ENCODE measurements around the gene FARSB.

Gene FARSB

DNA sequence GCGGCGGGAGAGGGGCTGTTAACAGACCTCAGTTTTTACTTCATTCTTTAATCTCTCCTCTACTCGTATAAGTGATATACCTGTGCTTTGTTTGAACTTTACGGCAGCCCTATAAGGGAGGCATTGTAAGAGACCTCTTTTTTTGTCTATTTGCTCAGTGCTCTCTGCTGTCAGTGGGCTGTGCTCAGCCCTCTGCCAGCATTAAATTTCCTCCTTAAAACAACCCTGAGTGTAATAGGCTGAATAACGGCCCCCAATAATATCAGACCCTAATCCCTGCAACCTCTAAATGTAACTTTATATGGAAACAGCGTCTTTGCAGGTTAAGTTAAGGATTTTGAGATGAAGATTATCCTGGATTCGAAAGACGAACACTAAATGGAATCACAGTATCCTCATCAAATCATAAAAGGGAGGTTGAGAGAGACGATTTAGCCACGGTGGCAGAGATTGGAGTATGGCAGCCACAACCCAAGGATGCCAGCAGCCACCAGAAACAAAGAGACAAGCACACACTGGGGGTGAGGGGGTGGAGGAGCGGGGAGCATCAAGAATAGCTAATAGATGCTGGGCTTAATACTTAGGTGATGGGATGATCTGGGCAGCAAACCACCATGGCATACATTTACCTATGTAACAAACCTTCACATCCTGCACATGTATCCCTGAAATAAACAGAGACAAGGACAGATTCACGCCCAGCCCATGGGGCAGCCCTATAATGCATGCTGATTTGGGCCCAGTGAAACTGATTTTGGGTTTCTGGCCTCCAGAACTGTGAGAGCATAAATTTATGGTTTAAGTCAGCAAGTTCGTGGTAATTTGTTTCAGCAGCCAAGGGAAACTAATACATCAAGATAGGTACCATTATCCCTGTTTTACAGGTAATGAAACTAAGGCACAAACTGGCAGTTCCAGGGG is 894 bp upstream of the FARSB start:
- DNase-seq = no peak

DNA sequence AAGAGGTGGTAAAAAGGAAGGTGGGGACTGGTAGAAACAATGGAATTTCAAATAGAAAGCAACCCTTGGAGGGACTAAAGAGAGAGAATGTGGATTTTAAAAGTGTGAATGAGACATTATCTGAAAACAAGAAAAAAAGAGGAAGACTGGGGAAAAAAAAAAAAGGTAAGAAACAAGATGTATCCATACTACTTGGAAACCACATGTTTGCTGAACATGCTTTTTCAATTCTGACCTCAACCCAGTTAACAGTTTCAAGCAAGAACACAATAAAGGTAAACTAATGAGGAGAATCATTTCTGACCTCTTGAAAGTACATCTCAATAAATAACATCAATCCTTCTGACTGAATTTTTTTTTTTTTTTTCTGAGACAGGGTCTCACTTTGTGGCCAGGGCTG is 2.6 kb downstream of the FARSB start:
- DNase-seq = no peak

DNA sequence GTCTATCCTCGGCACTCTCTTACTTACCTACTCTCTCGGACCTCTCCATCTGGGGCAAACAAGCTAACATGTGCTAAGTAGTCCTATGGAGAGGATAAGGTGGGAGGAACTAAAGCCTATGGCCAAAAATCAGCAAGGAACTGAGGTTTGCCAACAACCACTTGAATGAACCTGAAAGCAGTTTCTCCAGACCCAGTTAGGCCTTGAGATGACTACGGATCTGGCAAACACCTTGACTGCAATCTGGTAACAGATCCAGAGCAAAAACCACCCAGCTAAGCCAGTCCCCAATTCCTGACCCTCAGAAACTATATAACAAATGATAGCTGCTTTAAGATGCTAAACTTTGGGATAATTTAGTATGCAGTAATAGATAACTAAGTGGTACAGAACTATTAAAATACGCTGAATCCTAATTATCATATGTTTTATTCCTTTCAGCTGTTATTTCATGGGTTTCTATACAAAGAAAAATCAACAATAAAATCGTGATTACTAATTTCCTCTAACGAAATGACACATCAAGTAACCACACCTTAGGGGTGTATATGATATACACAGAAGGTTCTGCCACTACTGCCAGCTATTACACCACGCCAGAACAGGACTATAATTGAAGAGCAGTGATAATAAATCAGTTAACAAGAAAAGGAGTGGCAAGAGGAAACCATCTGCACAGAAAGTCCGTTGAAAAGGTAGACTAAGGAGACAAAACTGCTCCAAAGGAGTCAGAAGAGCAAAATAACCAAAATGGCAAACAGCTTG is 3.2 kb downstream of the FARSB start:
- no peak for DNase-seq

DNA sequence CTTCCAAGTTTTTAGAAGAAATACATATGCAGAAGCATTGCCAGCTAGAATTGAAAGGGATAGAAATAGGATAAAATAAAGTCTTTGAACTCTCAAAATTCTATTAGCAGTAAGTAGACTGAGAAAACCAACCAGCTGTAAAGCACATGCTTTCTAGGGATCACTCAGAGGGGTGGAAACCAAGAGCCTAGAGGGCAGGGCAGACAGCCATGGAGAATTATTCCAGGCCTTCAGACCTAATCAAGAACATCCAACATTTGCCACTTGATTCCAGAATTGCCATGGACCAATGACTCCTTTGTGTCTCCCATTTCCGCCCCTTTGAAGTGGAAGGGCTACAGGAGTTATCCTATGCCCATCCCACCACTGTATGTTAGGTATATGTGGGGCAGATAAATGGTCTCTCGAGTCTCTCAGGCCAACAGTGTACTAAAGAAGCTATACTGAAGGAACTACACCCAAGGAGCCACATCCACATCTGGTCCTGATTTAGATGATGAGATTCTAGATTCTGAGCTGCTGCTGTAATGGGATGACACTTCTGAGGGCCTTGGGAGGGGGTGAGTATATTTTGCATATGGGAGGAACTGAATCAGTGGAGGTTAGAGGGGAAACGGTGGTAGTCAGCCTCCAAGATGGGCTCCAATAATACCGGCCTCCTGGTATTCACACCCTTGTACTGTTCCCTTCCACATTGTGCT is 4.0 kb downstream of the FARSB start:
- DNase-seq = no peak

DNA sequence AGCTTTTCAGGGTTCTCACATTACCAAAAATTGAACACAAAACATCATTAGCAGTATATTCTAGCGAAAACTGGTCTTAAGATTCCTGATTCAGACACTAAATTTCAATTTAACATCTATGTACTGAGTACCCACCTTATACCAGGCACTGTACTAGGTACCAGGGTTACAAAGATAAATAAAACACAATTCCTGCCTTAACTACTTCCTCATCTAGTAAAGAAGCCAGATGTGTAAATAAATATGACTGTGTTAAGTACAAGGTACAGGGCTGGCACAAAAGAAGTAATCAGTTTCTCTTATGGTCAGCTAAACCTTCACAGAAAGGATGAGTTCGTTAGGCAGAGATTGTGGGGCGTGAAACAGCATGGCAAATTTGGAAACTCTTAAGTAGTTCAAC is 6.1 kb downstream of the FARSB start:
- no peak for DNase-seq

DNA sequence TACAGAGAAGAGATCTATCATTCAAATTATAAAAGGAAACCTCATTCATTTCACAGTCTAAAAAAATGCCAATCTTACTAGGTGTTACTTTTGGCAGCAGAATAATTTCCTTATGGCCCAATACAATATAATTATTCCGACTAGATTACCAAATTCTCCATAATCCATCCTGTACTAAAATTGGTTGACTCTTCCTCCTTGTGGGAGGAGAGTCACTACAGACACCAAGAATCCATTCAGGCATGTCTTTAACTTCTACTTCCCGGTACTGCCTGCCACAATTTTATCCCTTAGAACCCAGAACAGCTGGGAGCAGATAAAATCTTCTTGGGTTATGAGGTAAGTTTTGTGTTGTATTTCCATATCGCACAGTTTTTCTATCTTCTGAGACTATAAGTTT is 9.9 kb downstream of the FARSB start:
- DNase-seq = no peak

DNA sequence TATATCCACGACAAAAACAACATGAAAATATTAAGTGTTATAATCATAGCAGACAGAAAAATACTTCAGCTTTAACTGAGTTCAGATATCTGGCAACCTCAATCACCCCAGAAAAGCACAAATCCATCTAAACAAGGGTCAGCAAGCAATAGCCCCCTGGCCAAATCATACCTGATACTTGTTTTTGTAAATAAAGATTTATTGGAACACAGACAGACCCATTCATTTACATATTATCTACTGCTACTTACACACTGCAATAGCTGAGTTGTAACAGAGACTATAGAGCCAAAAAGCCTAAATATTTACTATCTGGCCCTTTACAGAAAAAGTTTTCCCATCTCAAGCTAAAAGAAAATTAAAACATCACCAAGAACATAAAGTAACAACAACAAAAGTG is 12.8 kb downstream of the FARSB start:
- DNase-seq = no peak

DNA sequence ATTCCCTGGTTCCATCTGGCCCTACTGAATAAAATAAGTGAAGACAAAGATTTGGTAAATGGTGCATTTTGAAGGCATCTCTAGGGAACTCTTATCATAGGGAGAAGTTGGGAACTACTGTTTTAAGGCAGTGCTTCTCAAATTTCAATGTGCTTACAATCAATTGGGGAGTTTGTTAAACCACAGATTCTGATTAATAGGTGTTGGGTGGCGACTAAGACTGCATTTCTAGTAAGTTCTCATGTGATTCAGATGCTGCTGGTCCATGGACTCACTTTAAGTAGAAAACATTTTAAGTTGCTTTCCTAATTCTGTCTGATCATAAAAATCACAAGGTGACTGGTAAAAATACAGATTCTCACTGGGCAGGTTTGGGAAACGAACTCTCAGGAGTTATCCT is 14.6 kb downstream of the FARSB start:
- no peak for DNase-seq

DNA sequence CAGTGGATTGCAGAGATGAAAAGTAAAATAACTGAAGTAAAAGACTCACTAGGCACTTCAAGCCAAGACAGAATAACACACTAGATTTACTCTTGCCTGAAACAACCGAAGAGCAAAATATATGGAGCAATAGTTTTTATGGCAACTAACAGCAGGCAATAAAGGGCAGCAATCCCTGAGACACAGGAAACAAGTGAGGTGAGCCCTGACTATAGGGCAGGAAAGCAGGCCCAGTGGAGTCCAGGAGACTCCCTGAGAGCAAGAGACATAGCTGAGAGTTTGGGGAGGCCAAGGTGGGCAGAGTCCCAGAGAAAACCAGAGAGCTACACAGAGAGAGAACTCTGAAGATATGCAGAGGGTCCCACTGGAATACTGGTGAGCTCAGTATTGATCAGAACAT is 18.8 kb downstream of the FARSB start:
- DNase-seq = no peak

DNA sequence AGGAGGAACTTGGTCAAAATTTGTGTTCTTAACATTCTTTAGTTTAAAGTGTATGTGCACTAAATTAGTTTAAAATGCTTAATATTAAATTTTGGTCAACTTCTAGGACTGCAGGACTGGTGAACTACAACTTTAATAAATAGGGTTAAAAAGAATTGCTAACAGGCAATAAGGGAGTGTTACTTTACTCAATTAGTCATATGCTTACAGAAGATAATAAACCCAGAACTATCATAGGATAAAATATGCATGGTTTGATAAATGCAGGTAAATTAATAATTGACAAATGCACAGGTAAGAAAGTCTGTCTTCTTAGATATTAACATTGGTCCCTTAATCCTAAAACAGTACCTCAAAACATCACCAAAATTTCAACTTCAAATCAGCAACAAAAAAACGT is 20.6 kb downstream of the FARSB start:
- DNase-seq = no peak

DNA sequence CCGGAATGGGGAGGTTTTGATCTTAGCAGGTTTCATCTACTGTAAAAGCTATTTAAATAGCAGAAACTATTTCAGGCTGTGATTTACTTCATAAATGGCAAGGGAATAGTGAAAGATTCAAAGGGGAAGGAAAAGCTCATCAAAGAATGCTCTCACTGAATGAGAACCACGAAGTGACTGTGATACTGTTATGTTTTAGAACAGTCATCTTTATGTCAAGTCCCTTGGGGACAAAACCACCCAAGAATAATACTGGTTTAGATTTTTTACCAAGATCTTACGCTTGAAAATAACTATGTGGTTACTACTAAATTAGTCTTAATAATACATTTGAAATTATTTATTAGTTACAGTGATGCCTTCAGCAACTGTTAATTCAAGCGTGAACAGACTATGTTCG is 28.1 kb downstream of the FARSB start:
- DNase-seq = no peak

DNA sequence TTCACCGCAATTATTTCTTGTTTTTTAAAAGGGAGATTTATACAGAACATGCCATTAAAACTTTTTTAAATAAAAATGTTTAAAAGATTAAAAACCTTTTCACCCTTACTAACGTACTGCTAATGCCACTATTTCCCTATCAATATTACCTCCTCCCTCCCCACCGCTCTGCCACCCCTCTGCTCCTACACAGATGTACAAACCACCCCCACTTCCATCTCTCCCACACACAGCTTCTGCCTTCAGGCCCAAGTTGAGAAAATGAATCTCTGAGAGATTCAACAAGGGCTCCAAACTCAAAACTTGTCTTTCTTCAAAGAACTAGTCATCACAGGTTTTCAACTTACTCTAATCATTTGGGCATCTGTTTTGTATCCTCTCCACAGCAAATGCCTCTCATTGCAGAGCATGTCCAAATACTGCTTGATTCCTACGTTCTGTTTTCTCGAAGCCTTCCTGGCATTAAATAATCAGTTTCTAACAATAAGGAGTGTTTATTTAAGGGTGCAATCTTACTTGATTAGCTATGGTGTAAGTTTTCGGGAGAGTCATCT is 32.1 kb downstream of the FARSB start:
- DNase-seq = no peak

DNA sequence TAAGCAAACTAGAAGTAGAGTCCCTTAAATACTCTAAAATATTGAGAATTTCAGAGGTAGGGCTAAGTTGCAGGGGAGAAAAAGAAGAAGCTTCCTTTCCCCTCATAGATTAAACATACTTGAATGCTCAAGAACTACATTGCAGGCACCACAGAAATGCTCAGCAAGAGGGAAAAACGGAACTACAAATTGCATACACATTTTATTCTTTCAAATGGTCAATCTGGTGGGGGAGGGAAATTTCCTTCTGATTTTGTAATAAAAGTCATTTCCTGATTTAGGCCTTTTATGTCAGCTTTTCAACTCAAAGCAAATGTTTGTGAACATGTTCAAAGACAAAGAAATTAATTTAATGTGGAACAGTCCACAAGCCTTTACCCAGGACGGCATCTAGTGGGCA is 33.0 kb downstream of the FARSB start:
- no peak for DNase-seq

DNA sequence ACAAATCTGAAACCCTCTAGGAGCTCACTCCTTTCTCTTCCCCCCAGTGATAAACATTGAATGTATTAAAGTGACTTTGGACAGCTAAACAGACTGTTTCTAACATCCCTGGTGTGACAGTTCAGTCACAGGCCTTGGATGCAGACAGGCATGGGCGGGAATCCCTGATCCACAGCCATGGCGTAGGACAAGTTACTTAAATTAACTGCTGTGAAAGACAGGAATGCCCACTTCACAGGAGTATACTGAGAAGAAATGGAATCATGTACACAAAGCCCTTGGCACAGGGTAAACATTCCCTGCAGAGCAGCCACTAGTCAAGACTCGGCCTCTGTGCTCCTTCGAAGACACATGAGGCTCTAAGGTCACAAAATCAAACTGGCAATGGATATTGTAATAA is 34.0 kb downstream of the FARSB start:
- DNase-seq = no peak

DNA sequence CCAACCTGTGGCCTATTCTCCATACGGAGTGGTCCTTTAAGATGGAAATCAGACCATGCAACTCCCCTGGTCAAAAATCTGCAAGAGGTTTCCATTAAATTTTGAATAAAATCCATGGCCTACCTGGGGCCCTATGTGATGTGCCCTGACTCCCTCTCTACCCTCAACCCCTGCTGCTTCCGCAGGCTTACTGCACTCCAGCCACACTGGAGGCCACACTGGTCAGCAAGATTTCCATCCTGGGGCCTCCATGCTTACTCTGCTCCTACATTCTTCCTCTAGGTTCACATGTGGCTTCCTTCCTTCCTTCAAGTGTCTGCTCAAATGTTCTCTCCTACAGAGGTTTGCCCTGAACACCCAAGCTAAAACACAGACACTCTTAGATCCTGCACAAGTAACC is 40.6 kb downstream of the FARSB start:
- no peak for DNase-seq

DNA sequence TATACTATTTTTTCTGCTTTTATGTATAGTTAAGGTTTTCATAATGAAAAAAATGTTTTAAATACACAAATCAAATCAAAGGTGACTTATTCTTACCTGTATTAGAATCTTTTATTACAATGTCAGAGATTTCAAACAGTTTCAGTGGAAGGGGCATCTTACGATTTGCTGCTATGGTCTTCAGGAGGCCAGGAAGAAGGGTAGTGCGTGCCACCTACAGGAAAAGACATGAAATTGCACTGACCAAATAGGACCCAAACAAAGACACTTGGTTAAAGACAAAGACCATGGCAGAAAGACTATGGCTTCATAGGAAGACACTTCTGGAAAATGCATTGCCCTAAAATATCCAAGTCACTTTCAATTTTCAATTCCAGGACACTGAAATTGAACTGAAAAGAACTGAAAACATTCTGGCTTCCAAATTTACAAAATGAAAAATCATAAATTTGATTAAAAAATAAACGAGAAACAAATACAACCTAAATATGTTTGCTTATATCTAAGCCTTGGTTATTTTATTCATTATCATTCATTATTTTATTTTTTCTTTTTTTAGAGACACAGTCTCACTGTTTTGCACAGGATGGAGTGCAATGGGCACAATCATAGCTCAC is 42.1 kb downstream of the FARSB start:
- DNase-seq = peak; percentile 5

DNA sequence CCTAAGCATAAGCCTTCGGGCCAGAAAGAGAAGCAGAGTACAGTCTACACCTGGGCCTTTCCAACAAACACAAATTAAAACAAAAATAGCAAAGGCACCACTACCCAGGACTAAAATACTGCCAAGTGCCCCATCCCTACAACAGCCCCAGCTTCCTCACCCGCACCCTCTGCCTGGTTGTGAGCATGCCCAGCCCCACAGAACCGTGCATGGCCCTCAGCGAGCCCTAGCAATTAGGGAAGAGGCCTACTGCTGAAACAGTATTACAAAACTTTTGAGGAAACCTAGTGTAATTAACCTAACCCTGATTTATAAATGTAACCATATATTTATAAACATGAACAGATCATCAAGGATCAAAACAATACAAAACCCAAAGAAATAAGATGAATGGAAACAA is 44.2 kb downstream of the FARSB start:
- DNase-seq = no peak

DNA sequence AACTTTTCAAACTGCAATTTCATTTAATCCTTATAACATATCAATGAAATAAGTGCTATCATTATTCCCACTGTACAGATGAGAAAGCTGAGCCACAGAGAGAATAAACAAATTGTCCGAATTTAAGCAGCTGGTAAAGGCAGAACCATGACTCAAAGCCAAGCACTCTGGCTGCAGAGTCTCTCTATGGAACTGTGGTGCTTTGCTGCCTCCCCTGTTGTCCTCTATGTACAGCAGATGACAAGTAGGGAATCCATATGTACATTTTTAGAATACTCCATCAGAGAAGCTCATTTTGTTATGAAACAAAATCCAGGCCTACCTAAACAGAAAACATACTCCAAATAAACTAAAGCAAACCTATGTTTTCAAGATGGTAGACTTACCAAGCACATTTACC is 45.1 kb downstream of the FARSB start:
- DNase-seq = no peak

DNA sequence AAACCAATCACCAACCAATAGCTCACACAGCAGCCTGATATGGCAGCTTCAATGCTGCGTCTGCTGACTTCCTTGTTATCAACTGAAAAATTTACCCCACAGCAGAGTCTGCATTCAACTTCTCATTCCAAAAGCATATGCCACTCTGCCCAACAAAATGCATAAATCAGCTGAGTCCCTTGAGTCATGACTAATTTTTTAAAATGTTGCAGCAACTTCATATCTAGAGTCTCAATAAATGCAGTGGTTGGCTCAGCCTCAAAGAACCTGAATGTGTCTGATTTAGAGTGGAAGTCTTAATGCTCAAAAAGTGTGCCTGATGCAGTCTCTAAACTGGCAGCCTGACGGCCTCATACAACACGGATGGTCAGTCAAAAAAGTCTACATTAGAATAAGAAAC is 46.5 kb downstream of the FARSB start:
- no peak for DNase-seq

DNA sequence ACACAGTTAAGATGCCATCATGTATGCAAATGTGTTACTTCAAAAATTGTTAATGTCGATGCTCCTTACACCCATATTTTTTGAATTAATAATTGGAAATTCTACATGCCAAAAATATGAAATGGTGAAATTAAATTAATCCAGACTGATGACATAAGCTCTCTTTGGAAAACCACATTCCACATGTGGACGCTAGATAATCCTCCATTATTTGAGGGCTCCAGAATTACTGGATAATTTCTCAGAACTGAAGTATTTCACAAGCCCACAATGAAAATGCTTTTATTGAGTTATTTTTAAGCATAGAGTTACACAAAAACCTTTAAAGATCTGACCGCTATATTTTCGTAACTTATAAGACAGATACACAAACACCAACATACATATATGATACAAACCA is 47.8 kb downstream of the FARSB start:
- no peak for DNase-seq

DNA sequence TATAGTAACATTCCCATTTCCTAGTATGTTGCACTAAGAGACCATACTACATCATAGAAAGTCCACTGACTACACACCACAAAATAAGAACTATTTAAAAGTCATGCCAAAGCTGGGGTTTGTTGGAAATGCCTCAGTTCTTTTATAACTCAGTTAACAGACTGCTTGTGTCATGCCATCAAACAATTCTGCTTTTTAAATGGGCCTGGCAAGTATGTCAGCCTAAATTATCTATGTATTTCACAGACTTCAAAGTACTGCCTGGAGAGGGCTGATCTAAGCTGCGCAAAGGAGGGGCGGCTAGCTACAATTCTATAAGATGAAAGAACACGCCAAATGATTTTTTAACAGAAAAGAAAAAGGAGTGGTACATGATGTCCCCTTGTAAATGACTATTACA is 49.6 kb downstream of the FARSB start:
- DNase-seq = no peak

DNA sequence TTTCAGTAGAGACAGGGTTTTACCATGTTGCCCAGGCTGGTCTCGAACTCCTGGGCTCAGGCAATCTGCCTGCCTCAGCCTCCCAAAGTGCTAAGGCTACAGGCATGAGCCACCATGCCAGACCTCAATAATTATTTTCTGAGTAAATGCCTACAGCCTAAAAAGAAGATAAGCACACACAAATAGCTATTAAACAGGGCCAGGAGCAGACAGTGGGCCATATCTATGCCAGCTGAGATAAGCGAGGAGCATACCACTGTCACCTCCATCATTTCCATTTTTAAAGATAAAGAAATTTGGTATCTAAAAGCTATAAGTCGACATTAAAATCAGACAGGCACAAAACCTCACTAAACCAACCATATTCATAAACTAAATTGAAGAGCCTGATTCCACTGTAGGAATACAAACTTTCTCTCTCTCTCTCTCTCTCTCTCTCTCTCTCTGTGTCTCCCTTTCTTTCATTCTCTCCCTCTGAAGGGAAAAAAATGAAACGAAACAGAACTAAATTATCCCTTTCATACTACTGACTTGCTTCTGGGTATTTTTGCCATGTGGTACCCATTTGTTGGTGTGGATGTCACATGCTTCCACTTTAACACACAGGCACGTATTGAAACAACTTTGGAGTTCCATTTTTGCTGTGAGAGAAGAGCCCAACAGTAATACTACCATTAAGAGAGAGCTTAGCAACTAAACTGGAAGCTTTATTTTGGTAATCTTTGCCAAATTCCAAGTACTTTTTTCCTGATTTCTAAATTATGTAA is 51.0 kb downstream of the FARSB start:
- DNase-seq = no peak
